Uterus (tissue), 4 donors: Measurements from ENCODE around the gene AXIN1. TPM values are rescaled to one million over a fixed set of nuclear protein-coding genes. Genes with fewer than 3 reads are reported as not detected.

Experiments
- DNase-seq, 2 donors: peaks; one replicate each; pipeline ENCODE4 v3.0.0-alpha.2; 2019 to 2020
- H3K27ac ChIP-seq, 2 donors: fragments of 200-600 bp; sonication (generic); 1 replicate in 1 of 2; 2 replicates in 1 of 2; pipeline ENCODE4 v1.5.1; 2016 to 2018
- H3K27me3 ChIP-seq, 2 donors: fragments of 200-600 bp; sonication (generic); one replicate each; pipeline ENCODE4 v1.5.1; 2018 to 2019; ENCODE audit warnings: control low read depth in 1 of 2
- H3K36me3 ChIP-seq, 2 donors: fragments of 200-600 bp; sonication (generic); one replicate each; pipeline ENCODE4 v1.5.1; 2019; ENCODE audit warnings: control low read depth in 1 of 2
- H3K4me1 ChIP-seq, 2 donors: fragments of 200-600 bp; sonication (generic); one replicate each; pipeline ENCODE4 v1.5.1; 2018 to 2019; ENCODE audit warnings: control low read depth in 1 of 2
- H3K4me3 ChIP-seq, 2 donors: fragments of 200-600 bp; sonication (generic); 1 replicate in 1 of 2; 2 replicates in 1 of 2; pipeline ENCODE4 v1.5.1; 2018 to 2019; ENCODE audit warnings: mild to moderate bottlenecking in 1 of 2
- H3K9me3 ChIP-seq, 2 donors: fragments of 200-600 bp; sonication (generic); one replicate each; pipeline ENCODE4 v1.5.1; 2019; ENCODE audit warnings: control low read depth in 1 of 2
- POLR2A ChIP-seq, 2 donors: fragments of 450-650 bp; IDR thresholded peaks; one replicate each; pipeline ENCODE4 v1.6.1; 2016; ENCODE audit warnings: antibody characterized with exemption in 2 of 2, mild to moderate bottlenecking in 1 of 2, moderate library complexity in 1 of 2
- intact Hi-C: fragments of 100-400 bp; cut with DNase I; formaldehyde crosslinking; loops from one replicate; pipeline ENCODE4 v1.15.1; 2023; ENCODE audit warnings: low total_unique reads
- total RNA-seq, 4 donors: library from RNA; depleted of rRNA in 3 of 4; stranded (reverse); fragments of >200 nt in 3 of 4; gene quantifications; one replicate each; pipeline versions ENCODE4 v1.1.0 to v1.2.4, GENCODE V29; 2014 to 2023
- TF ChIP-seq, protein P1 (sequence below), 4 experiments: fragments of 200-600 bp in 2 of 4; fragments of 450-650 bp in 2 of 4; sonication (generic) in 2 of 4; IDR thresholded peaks; one replicate each; pipeline ENCODE4 v1.5.1; 2016 to 2019; ENCODE audit warnings: antibody characterized with exemption in 4 of 4, mild to moderate bottlenecking in 2 of 4, moderate library complexity in 1 of 4
- donor health status: DM: yes; HTN: yes; CAD: no.

AXIN1 gene
- total RNA-seq, 4 donors from 2014 or later = 6.2 to 23.6 (median 19.9) TPM

DNA sequence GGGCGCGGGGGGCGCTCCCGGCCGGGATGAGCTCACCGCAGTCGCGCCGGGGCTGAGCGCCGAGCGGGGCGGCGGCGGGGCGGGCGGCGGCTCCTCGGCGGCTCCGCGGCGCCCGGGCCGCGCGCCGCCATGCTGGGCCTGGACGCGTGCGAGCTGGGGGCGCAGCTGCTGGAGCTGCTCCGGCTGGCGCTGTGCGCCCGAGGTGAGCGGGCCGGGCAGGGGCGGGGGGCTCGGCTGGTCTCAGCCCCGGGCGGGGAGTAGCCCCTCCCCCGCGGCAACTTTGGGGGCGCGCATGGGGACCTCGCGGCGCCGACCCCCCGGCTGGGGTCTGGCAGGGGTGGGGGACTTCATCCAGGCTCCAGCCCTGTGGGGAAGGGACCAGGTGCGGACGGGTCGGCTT is 72.0 kb downstream of the AXIN1 start, which contains the start of gene ARHGDIG:
Gene ARHGDIG (plus strand): TSS at position 40 of the 400 bp plus-strand sequence. CDS start 90 bp downstream, at position 130.
- no peak for DNase-seq
- no peak within 1 kb of the TSS for H3K4me3 ChIP-seq
- peaks cover 0 to 9% of the 10 kb centered on the region in 2 donors for H3K4me1 ChIP-seq
- no peaks in the 10 kb centered on the region for H3K36me3 ChIP-seq
- H3K9me3 ChIP-seq = no peaks in the 10 kb centered on the region
- TF ChIP-seq POLR2A (IDR thresholded peaks at IDR 0.05) = no peak
- TF ChIP-seq, protein P1, sequence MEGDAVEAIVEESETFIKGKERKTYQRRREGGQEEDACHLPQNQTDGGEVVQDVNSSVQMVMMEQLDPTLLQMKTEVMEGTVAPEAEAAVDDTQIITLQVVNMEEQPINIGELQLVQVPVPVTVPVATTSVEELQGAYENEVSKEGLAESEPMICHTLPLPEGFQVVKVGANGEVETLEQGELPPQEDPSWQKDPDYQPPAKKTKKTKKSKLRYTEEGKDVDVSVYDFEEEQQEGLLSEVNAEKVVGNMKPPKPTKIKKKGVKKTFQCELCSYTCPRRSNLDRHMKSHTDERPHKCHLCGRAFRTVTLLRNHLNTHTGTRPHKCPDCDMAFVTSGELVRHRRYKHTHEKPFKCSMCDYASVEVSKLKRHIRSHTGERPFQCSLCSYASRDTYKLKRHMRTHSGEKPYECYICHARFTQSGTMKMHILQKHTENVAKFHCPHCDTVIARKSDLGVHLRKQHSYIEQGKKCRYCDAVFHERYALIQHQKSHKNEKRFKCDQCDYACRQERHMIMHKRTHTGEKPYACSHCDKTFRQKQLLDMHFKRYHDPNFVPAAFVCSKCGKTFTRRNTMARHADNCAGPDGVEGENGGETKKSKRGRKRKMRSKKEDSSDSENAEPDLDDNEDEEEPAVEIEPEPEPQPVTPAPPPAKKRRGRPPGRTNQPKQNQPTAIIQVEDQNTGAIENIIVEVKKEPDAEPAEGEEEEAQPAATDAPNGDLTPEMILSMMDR (IDR thresholded peaks at IDR 0.05) = no peak
- intact Hi-C loops = loop anchor here (10.0 kb wide), 1 partner anchor 64 kb away; no protein-coding TSS in a partner anchor
- peaks cover 3 to 8% of the 10 kb centered on the region in 2 donors for H3K27me3 ChIP-seq
- H3K27ac ChIP-seq = no peak within 1 kb of the TSS

GRCh38 chr16:280005-280460 is 72.5 kb downstream of the AXIN1 start:
- no peak for DNase-seq
- Histone ChIP-seq H3K9me3 (no peaks in the 10 kb centered on the region), H3K36me3 (no peaks in the 10 kb centered on the region), H3K27ac (no peak overlapping the region), H3K4me1 (peaks cover 0 to 11% of the 10 kb centered on the region in 2 donors), H3K27me3 (peaks cover 3 to 8% of the 10 kb centered on the region in 2 donors), H3K4me3 (no peak overlapping the region)
- TF ChIP-seq POLR2A (IDR thresholded peaks at IDR 0.05) = no peak
- TF ChIP-seq, protein P1 (IDR thresholded peaks at IDR 0.05) = no peak
- intact Hi-C loops = loop anchor here (10.0 kb wide), 1 partner anchor 65 kb away; no protein-coding TSS in a partner anchor

GRCh38 chr16:279531-279930 is 73.0 kb downstream of the AXIN1 start:
- Histone ChIP-seq H3K36me3 (no peaks in the 10 kb centered on the region), H3K27me3 (peaks cover 3 to 8% of the 10 kb centered on the region in 2 donors), H3K27ac (no peak overlapping the region), H3K4me3 (no peak overlapping the region), H3K9me3 (no peaks in the 10 kb centered on the region), H3K4me1 (peaks cover 0 to 14% of the 10 kb centered on the region in 2 donors)
- intact Hi-C loops = no loop called here
- no peak for DNase-seq
- TF ChIP-seq, protein P1 (IDR thresholded peaks at IDR 0.05) = no peak
- no peak for TF ChIP-seq POLR2A (IDR thresholded peaks at IDR 0.05)

- H3K4me3 ChIP-seq = no peak overlapping the region
- H3K4me1 ChIP-seq = peaks cover 0 to 14% of the 10 kb centered on the region in 2 donors
- no peaks in the 10 kb centered on the region for H3K9me3 ChIP-seq
- intact Hi-C loops = no loop called here
- no peaks in the 10 kb centered on the region for H3K36me3 ChIP-seq
- no peak for TF ChIP-seq POLR2A (IDR thresholded peaks at IDR 0.05)
- TF ChIP-seq, protein P1 (IDR thresholded peaks at IDR 0.05) = no peak
- peaks cover 3 to 8% of the 10 kb centered on the region in 2 donors for H3K27me3 ChIP-seq
- H3K27ac ChIP-seq = no peak overlapping the region
- DNase-seq = no peak
These were observed 73.6 kb downstream of the AXIN1 start for GRCh38 chr16:278863-279366.

DNA sequence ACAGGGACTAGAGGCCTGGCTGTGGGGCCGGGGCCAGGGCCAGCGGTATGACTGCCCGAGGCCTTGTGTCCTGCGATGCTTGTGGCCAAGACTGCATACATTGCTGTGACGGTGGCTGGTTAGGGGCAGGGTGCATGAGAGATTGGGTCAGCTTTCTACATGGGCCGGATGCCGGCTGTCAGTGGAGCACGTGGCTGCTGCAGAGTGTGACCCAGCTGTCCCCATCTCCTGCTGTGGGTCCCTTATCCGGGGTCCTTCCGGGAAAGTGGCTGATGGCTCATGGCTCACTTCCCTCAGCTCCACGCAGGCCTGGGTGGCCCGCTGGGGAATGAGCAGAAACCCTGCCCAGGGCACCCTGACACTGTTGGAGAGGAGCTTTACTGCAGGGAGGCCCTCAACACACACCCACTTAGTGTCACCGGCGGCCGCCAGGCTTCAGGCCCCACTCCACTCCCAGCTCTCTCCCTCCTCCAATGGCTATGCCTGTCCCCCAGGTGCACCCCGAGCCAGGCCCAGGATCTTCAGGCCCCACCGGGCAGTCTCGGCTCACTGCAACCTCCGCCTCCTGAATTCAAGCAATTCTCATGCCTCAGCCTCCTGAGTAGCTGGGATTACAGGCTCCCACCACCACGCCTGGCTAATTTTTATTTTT is 76.0 kb downstream of the AXIN1 start:
- intact Hi-C loops = no loop called here
- peaks cover 0 to 14% of the 10 kb centered on the region in 2 donors for H3K4me1 ChIP-seq
- H3K9me3 ChIP-seq = no peaks in the 10 kb centered on the region
- H3K36me3 ChIP-seq = no peaks in the 10 kb centered on the region
- peaks cover 3 to 7% of the 10 kb centered on the region in 2 donors for H3K27me3 ChIP-seq
- no peak overlapping the region for H3K27ac ChIP-seq
- TF ChIP-seq, protein P1 (IDR thresholded peaks at IDR 0.05) = no peak
- no peak for TF ChIP-seq POLR2A (IDR thresholded peaks at IDR 0.05)
- no peak for DNase-seq
- no peak overlapping the region for H3K4me3 ChIP-seq
